Measurements from ENCODE around the gene RFXAP. TPM values are rescaled to one million over a fixed set of nuclear protein-coding genes. Genes with fewer than 3 reads are reported as not detected.
A peak's percentile ranks its signal among the peaks of the same experiment; 100 is the strongest.

The RFXAP gene
- total RNA-seq, 1 experiment from 2014 or later: 1.2 TPM

DNA sequence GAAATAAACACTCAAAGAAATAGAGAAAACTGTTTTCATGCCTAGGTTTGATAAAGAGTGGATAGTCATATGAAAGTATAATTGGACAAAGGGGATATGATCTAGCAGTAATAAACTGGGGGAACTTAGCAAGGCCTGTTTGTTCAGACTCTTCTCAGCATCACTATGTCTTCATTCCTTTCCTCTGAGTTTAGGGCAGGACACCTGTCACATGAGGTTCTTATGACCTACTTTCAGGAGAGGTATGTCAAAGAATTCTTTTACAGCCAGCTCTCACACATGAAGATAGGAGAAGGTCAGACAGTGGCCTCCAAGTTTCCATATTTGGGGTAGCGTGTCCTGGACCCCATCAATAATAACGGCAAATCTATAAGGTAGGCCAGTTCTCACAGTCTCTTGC lies 11.4 kb upstream of the RFXAP start:
- in situ Hi-C loops (cut with HindIII; ENCODE audit: low pct_unique_long_range_greater_than_20kb, low sequenced_read_pairs): no loop called here
- DNase-seq (ENCODE audit: low read depth, low spot score): peak; percentile 68

DNA sequence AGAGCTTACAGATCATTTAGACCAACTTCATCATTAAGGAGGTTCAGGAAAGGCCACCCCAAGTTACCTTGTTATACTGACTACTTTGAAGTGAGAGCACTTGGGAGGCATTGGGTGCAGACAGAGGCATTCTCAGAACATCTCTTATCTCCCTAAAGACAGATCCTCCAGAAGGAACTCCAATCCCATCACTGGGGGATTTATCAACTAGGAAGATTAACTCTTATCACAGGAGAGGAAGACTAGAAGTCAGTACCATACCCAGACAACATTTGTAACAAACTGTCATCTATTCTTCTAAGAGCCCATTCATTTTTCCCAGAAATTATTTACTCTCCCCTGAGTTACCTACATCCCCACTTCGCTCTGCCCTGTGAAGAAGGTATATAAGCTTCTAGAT lies 5.8 kb upstream of the RFXAP start:
- in situ Hi-C loops (cut with HindIII; ENCODE audit: low pct_unique_long_range_greater_than_20kb, low sequenced_read_pairs): no loop called here
- no peak for DNase-seq (ENCODE audit: low read depth, low spot score)

DNA sequence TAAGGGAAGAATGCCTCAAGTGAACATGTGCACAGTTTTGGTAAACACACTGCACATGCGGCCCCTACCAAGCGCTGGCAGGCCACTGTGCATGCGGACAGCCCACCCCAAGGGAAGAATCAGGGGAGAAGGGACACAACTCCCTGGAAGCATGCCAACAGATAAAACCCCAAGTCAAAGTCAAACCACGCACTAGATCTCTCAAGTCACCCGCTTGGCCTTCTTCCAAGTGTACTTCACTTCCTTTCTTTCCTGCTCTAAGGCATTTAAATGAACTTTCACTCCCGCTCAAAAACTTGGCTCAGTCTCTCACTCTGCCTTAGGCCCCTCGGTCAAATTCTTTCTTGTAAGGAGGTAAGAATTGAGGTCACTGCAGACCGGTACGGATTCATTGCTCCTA lies 4.6 kb upstream of the RFXAP start:
- in situ Hi-C loops (cut with HindIII; ENCODE audit: low pct_unique_long_range_greater_than_20kb, low sequenced_read_pairs): no loop called here
- no peak for DNase-seq (ENCODE audit: low read depth, low spot score)

GRCh38 chr13:36815062-36815461 lies 4.0 kb upstream of the RFXAP start:
- DNase-seq (ENCODE audit: low read depth, low spot score): peak; percentile 53
- in situ Hi-C loops (cut with HindIII; ENCODE audit: low pct_unique_long_range_greater_than_20kb, low sequenced_read_pairs): no loop called here

GRCh38 chr13:36817996-36818803 lies 822 bp upstream of the RFXAP start:
- DNase-seq (ENCODE audit: low read depth, low spot score): no peak

DNA sequence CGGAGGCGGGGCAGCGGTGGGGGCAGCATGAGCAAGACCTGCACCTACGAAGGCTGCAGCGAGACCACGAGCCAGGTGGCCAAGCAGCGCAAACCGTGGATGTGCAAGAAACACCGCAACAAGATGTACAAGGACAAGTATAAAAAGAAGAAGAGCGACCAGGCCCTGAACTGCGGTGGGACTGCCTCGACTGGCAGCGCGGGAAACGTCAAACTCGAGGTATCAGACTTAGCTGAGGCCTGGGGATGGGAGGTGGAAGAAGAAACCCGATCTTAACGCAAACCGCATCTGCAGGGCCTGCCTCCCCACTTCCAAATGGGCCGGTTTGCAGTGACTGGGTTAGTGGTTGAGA lies 693 bp downstream of the RFXAP start:
- no peak for DNase-seq (ENCODE audit: low read depth, low spot score)
- in situ Hi-C loops (cut with HindIII; ENCODE audit: low pct_unique_long_range_greater_than_20kb, low sequenced_read_pairs): no loop called here

More at GRCh38 chr13:36817996-36818803, 822 bp upstream of the RFXAP start:
- in situ Hi-C loops (cut with HindIII; ENCODE audit: low pct_unique_long_range_greater_than_20kb, low sequenced_read_pairs): no loop called here

DNA sequence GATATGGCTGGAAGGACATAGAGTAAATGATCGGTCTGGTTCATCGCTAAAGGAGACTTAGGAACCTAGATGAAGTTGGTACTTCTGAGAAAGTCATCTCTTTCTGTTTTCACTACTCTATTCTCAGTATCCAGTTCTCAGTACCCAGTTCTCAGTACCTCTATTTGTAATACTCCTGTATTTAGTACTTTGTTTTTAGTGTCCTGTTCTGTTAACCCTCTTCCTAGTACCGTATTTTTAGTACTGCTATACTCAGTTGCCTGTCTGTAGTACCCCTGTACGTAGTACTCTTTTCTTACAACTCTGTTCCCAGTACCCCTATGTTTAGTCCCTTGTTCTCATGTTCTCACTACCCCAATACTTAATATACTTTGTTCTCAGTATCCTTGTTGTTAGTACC lies 1.2 kb downstream of the RFXAP start:
- in situ Hi-C loops (cut with HindIII; ENCODE audit: low pct_unique_long_range_greater_than_20kb, low sequenced_read_pairs): no loop called here
- DNase-seq (ENCODE audit: low read depth, low spot score): no peak

DNA sequence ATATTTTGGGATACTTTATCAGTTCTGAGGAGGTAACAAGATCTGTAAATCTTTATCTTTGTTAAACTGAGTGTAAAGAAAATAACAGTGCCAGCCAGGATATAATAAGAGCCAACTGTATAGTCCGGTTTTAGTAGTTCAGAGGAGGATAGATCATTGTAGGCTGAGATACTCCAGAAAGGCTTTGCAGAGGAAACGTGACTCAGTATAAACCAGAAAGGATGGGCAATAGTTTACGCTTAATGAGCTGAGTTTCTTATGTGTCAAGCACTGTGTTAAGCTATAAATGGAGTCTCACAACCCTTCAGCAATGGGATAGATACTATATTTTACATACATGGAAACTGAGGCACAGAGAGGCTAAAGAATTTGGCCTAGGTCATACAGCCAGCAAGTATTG lies 3.8 kb downstream of the RFXAP start:
- in situ Hi-C loops (cut with HindIII; ENCODE audit: low pct_unique_long_range_greater_than_20kb, low sequenced_read_pairs): no loop called here
- no peak for DNase-seq (ENCODE audit: low read depth, low spot score)

GRCh38 chr13:36829753-36830152 lies 10.7 kb downstream of the RFXAP start:
- in situ Hi-C loops (cut with HindIII; ENCODE audit: low pct_unique_long_range_greater_than_20kb, low sequenced_read_pairs): no loop called here

DNA sequence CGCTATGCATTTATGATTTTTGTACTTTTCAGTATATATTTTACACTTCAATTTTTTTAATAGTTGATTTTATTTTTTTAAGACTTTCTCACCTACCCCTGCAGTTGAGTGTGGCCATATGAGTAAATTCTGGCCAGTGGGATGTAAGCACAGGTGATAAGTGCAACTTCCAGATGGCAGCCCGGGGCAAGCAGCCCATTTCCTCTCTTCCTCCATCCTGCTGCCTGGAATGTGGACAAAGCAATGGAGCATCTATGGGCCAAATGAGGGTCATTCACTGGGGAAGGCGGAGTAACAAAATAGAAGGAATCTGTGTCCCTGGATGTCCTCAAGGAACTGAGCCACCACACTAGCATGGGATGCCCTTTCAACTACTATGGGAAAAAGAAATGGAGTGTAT lies 12.3 kb downstream of the RFXAP start:
- in situ Hi-C loops (cut with HindIII; ENCODE audit: low pct_unique_long_range_greater_than_20kb, low sequenced_read_pairs): no loop called here
- no peak for DNase-seq (ENCODE audit: low read depth, low spot score)

More at GRCh38 chr13:36829753-36830152, 10.7 kb downstream of the RFXAP start:
- DNase-seq (ENCODE audit: low read depth, low spot score): no peak

- in situ Hi-C loops (cut with HindIII; ENCODE audit: low pct_unique_long_range_greater_than_20kb, low sequenced_read_pairs): no loop called here
- peak; percentile 40 for DNase-seq (ENCODE audit: low read depth, low spot score)
Measured at GRCh38 chr13:36834299-36834698, 15.3 kb downstream of the RFXAP start.

DNA sequence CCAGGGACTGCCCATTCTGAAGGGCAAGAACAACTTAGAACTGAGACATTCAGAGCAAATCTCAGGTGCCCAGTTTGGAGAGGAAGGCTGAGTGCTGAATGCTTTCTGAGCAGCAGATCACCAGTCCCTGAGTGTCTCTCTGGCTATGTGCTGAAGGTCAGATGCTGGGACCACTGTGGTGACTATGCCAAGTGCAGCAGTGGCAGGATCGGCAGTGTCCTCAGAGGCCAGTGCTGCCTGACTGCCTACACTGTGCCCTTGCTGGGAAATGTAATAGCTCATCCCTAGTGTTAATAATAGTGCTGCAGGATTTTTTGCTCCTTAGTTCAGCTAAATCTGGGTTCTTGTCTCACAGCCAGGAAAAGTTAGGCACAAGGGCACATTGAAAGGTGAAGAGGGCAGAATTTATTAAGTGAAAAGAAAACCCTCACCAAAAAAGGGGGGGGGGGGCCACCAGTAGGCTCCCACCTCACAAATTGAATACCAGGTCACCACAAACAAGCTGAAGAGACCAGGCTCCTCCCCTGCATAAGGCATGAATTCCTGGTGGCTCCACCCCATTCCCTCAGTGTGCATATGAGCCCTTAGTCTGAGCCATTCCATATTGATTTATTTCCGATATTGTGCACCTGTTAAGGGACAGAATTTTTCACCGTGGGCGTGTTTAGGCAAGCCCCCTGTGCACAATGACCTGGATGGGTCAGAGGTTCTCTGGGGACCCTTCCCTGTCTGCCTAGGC lies 18.5 kb downstream of the RFXAP start:
- in situ Hi-C loops (cut with HindIII; ENCODE audit: low pct_unique_long_range_greater_than_20kb, low sequenced_read_pairs): no loop called here
- no peak for DNase-seq (ENCODE audit: low read depth, low spot score)

DNA sequence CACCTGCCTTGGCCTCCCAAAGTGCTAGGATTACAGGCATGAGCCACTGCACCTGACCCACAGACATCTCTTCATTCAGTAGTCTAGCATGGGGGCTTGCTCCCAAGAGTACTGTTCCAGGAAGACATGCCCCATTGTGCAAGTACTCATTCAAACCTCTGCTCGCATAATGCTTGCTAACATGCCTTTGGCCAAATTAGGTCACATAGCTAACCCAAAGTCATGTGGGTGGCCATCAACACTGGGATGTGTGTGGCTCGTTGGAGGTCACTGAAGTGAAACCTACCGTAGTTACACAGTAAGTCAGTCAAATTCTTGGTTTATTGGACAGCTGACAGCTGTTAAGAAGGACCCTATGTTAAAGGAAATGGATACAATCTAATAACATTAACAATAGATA lies 20.3 kb downstream of the RFXAP start:
- DNase-seq (ENCODE audit: low read depth, low spot score): peak; percentile 81
- in situ Hi-C loops (cut with HindIII; ENCODE audit: low pct_unique_long_range_greater_than_20kb, low sequenced_read_pairs): no loop called here

GRCh38 chr13:36839981-36840380 lies 21.0 kb downstream of the RFXAP start:
- in situ Hi-C loops (cut with HindIII; ENCODE audit: low pct_unique_long_range_greater_than_20kb, low sequenced_read_pairs): no loop called here
- DNase-seq (ENCODE audit: low read depth, low spot score): no peak

DNA sequence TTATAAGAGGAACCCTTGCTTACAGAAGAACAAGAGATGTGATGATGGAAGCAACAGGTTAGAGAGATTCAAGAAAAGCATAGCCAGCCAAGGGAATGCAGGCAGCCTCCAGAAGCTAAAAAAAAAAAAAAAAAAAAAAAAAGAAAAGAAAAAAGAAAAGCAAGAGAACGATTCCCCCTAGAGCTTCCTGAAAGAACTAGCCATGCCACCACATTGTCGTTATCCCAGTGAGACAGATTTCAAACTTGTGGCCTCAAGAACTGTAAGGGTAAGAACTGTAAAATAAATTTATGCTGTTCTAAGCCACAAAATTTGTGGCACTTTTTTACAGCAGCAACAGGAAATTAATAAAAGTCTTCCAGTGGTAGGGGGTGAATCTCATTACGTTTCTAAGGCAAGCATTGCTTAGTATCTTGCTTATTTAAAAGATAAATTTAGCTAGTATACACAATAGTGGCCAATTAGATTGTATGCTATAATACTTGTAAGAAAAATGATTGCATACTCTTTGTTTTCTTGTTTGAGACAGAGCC lies 21.8 kb downstream of the RFXAP start:
- no peak for DNase-seq (ENCODE audit: low read depth, low spot score)
- in situ Hi-C loops (cut with HindIII; ENCODE audit: low pct_unique_long_range_greater_than_20kb, low sequenced_read_pairs): no loop called here

- peak; percentile 51 for DNase-seq (ENCODE audit: low read depth, low spot score)
Measured at GRCh38 chr13:36841391-36841790, 22.4 kb downstream of the RFXAP start.

GRCh38 chr13:36847606-36848005 lies 28.6 kb downstream of the RFXAP start:
- in situ Hi-C loops (cut with HindIII; ENCODE audit: low pct_unique_long_range_greater_than_20kb, low sequenced_read_pairs): no loop called here
- no peak for DNase-seq (ENCODE audit: low read depth, low spot score)

More at GRCh38 chr13:36841391-36841790, 22.4 kb downstream of the RFXAP start:
- in situ Hi-C loops (cut with HindIII; ENCODE audit: low pct_unique_long_range_greater_than_20kb, low sequenced_read_pairs): no loop called here

DNA sequence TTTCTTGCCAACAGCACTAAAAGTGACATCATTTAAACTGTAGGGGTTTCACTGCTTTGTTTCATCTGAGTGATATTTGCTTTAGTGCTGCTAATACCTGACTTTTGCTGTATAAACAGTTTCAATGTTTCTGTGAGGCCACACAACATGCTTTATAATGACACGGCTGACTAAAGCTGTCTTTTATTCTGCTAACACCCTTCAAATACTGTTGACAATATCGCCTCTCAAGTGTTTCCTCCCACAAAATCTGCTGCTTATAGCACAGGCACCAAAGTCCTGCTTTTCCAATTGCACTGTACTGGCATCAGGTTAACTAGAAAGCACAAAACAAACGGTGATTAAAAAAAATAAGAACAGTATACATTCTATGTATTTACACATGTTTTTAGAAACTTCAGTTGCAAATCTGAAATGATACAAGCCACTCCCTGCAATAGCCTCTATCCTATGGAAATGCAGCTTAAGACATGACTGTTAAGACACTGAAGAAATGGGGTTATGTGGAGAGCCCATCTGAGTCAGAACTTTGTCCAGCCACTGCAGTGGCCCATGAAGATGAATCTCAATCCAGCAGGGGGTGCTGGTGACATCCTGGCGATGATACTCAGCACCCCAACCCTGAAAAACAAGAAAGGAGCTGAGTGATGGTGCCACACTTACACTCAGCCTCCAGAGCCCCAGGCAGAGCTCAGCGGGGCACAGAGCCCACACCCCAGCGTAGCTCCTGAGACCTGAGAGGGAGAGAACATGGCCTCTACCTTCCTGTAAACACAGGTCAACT lies 29.4 kb downstream of the RFXAP start:
- peak; percentile 64 for DNase-seq (ENCODE audit: low read depth, low spot score)
- in situ Hi-C loops (cut with HindIII; ENCODE audit: low pct_unique_long_range_greater_than_20kb, low sequenced_read_pairs): no loop called here

Measured in SK-MEL-5 (cell line).